Osteoblast (primary cell): ENCODE results near the gene LRP1B. TPM values are rescaled to one million over a fixed set of nuclear protein-coding genes. Genes with fewer than 3 reads are reported as not detected.
A peak's percentile ranks its signal among the peaks of the same experiment; 100 is the strongest.

ENCODE experiments used
- DNase-seq: peaks from one replicate; pipeline ENCODE4 v3.0.0; 2011; ENCODE audit warnings: low spot score, mixed read lengths; ENCODE audit not compliant: insufficient read length; ENCODE audit errors: missing footprints
- H2AFZ ChIP-seq: 2 replicates; pipeline ENCODE4 v1.6.0; 2011; ENCODE audit warnings: mild to moderate bottlenecking, low read length
- H3K27ac ChIP-seq: 2 replicates; pipeline ENCODE4 v1.5.1; 2011; ENCODE audit warnings: mild to moderate bottlenecking, low read depth, low read length, moderate library complexity
- H3K27me3 ChIP-seq: 2 replicates; pipeline ENCODE4 v1.6.0; 2012; ENCODE audit warnings: mild to moderate bottlenecking, control low read depth, inconsistent platforms, low read length, moderate library complexity; ENCODE audit not compliant: insufficient read depth
- H3K36me3 ChIP-seq: 2 replicates; pipeline ENCODE4 v1.5.1; 2011; ENCODE audit warnings: mild to moderate bottlenecking, low read length, control low read depth, moderate library complexity; ENCODE audit not compliant: insufficient read depth
- H3K4me1 ChIP-seq: 2 replicates; pipeline ENCODE4 v1.5.1; 2011; ENCODE audit warnings: mild to moderate bottlenecking, low read length, control low read depth, moderate library complexity; ENCODE audit not compliant: insufficient read depth
- H3K4me2 ChIP-seq: 2 replicates; pipeline ENCODE4 v1.6.0; 2011; ENCODE audit warnings: mild to moderate bottlenecking, low read length; ENCODE audit not compliant: insufficient read depth
- H3K4me3 ChIP-seq: fragments of 200-600 bp; sonication (generic); 3 replicates; pipeline ENCODE4 v1.5.1; 2012; ENCODE audit warnings: mild to moderate bottlenecking, low read length, inconsistent platforms; ENCODE audit not compliant: insufficient read depth
- H3K79me2 ChIP-seq: 2 replicates; pipeline ENCODE4 v1.6.0; 2012; ENCODE audit warnings: mild to moderate bottlenecking, low read length, control low read depth, inconsistent platforms; ENCODE audit not compliant: insufficient read depth
- H3K9me3 ChIP-seq: 2 replicates; pipeline ENCODE4 v1.5.1; 2011; ENCODE audit warnings: low read depth, low read length, control low read depth
- H4K20me1 ChIP-seq: 2 replicates; pipeline ENCODE4 v1.6.0; 2012; ENCODE audit warnings: mild to moderate bottlenecking, low read length, control low read depth; ENCODE audit not compliant: insufficient read depth
- total RNA-seq: library from RNA; depleted of rRNA; stranded (reverse); fragments of >200 nt; gene quantifications from 2 replicates; pipeline ENCODE4 v1.2.3, GENCODE V29; 2012
- TF ChIP-seq, protein P1 (sequence below): IDR thresholded peaks from 2 replicates; pipeline ENCODE4 v1.5.1; 2011; ENCODE audit warnings: mild to moderate bottlenecking, low read depth, low read length, moderate library complexity; ENCODE audit errors: extremely low read depth

The LRP1B gene
- total RNA-seq, 1 donor, result not detected

- Histone ChIP-seq H3K9me3 (no peaks in the 10 kb centered on the region), H3K79me2 (no peaks in the 10 kb centered on the region), H2AFZ (peak overlapping the region; percentile 77), H3K27ac (no peak overlapping the region), H4K20me1 (no peaks in the 10 kb centered on the region), H3K27me3 (peaks cover 18% of the 10 kb centered on the region), H3K4me2 (peak overlapping the region; percentile 80), H3K36me3 (no peaks in the 10 kb centered on the region), H3K4me3 (peak overlapping the region; percentile 65), H3K4me1 (peaks cover 6% of the 10 kb centered on the region)
- peak; percentile 66 for DNase-seq
- TF ChIP-seq, protein P1, sequence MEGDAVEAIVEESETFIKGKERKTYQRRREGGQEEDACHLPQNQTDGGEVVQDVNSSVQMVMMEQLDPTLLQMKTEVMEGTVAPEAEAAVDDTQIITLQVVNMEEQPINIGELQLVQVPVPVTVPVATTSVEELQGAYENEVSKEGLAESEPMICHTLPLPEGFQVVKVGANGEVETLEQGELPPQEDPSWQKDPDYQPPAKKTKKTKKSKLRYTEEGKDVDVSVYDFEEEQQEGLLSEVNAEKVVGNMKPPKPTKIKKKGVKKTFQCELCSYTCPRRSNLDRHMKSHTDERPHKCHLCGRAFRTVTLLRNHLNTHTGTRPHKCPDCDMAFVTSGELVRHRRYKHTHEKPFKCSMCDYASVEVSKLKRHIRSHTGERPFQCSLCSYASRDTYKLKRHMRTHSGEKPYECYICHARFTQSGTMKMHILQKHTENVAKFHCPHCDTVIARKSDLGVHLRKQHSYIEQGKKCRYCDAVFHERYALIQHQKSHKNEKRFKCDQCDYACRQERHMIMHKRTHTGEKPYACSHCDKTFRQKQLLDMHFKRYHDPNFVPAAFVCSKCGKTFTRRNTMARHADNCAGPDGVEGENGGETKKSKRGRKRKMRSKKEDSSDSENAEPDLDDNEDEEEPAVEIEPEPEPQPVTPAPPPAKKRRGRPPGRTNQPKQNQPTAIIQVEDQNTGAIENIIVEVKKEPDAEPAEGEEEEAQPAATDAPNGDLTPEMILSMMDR, result no peak
Observed at GRCh38 chr2:142130111-142131009, 456 bp downstream of the LRP1B start.

DNA sequence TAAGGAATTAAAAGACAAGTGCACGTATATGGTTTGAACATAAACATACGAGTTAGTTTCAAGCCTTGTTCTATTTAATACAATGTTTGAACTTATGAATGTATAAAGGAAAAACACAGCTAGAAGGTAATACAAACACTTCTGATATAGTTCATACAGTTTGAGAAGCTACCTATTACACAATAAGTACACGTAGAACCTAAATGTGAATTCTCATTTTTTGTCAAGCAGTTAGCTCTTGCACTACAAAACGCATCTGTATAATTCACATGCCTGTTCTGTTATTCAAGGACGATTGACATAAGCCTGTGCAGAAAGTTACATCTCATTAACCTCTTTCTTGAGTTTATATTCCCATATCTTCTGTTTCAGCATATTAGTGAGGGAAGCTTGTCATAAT, 2.7 kb downstream of the LRP1B start:
- H3K4me3 ChIP-seq, result no peak overlapping the region
- no peaks in the 10 kb centered on the region for H3K79me2 ChIP-seq
- TF ChIP-seq, protein P1, result no peak
- H3K36me3 ChIP-seq, result no peaks in the 10 kb centered on the region
- peaks cover 18% of the 10 kb centered on the region for H3K27me3 ChIP-seq
- H4K20me1 ChIP-seq, result no peaks in the 10 kb centered on the region
- H3K9me3 ChIP-seq, result no peaks in the 10 kb centered on the region
- peaks cover 6% of the 10 kb centered on the region for H3K4me1 ChIP-seq
- H2AFZ ChIP-seq, result no peak overlapping the region
- no peak for DNase-seq
- H3K4me2 ChIP-seq, result no peak overlapping the region
- H3K27ac ChIP-seq, result no peak overlapping the region

DNA sequence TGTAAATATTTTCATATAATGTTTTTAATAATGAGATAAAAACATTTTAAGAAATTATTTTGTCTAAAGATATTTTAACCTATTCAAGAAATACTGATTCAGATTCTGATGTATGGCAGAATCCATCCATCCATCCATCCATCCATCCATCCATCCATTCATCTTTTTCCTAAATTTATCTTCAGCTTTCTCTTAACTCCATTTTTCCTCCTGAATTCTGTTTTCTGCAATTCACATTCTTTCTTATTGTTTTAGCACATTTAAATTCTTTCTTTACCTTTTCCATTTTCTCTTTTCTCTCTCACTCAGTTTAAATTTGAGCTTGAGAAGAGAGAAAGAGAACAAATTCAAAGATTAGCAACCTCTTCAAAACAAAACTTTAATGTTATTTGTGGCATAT, 3.6 kb downstream of the LRP1B start:
- no peak for DNase-seq
- Histone ChIP-seq H4K20me1 (no peaks in the 10 kb centered on the region), H3K4me2 (no peak overlapping the region), H3K27me3 (peaks cover 18% of the 10 kb centered on the region), H2AFZ (no peak overlapping the region), H3K4me3 (no peak overlapping the region), H3K9me3 (no peaks in the 10 kb centered on the region), H3K4me1 (peaks cover 6% of the 10 kb centered on the region), H3K79me2 (no peaks in the 10 kb centered on the region), H3K36me3 (no peaks in the 10 kb centered on the region), H3K27ac (no peak overlapping the region)
- TF ChIP-seq, protein P1, result no peak

- Histone ChIP-seq H2AFZ (no peak overlapping the region), H3K4me2 (no peak overlapping the region), H3K79me2 (no peaks in the 10 kb centered on the region), H3K27ac (no peak overlapping the region), H3K4me1 (no peaks in the 10 kb centered on the region), H3K27me3 (peaks cover 6% of the 10 kb centered on the region), H3K9me3 (no peaks in the 10 kb centered on the region), H4K20me1 (no peaks in the 10 kb centered on the region), H3K36me3 (no peaks in the 10 kb centered on the region), H3K4me3 (no peak overlapping the region)
- DNase-seq, result peak; percentile 70
- TF ChIP-seq, protein P1, result no peak
Observed at GRCh38 chr2:142124706-142125105, 6.1 kb downstream of the LRP1B start.
